GM19240 (cell line): ENCODE data around the gene E2F8.

Source experiments
- DNase-seq: peaks from one replicate; pipeline ENCODE4 v3.0.0; 2011; ENCODE audit warnings: low spot score; ENCODE audit not compliant: insufficient read length

Gene E2F8

DNA sequence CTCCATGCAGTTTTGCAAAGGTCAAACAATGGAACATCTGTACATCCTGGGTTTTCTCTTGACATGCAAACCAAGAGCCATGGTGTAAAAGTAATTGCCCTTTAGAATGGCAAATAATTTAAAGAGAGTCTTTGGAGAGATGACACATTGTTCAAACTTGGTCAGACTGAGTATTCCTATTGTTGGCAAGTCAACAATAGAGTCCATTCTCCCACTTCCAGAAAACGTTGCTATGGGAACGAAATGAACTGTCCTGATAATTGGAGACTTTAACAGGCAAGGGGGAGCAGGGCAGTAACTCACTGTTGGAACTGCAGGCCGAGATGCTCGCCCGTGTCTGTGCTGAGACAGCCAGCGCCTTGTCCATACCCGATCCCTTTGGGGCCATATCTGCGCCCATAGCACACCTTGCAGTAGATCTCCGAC is 52.9 kb downstream of the E2F8 start:
- no peak for DNase-seq

DNA sequence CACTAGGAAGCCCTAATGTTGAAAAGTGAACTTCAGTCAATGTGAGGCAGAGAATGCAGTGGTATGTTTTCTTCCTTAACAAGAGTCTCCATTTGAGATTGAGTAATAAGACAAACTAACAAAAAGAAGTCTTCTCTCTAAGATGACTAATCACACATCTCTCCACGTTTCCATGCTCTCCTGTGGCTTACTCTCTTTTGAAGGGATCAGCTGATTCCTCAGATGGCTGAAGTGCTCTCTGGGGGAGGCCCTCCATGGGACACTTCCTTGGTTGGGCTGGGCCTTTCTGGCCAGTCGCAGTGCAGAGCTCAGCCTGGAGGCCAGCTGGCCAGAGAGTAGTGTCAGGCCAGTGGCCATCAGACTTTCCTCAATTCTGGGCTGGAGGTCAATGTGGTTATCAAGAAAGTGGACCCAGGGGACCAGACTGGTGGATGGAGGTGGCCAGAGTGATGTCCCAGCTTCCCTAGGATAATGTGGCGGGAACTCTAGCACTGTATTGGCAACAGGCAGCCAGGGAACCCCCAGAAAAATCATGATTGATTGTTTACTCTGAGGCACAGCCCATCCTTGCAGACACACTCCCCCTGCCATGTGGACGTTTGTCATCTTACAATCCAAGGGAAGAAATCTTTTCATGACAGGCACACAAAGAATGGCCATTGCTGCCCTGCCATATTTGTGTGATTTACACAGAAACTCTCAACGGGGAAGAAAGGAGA is 53.5 kb downstream of the E2F8 start:
- no peak for DNase-seq

DNA sequence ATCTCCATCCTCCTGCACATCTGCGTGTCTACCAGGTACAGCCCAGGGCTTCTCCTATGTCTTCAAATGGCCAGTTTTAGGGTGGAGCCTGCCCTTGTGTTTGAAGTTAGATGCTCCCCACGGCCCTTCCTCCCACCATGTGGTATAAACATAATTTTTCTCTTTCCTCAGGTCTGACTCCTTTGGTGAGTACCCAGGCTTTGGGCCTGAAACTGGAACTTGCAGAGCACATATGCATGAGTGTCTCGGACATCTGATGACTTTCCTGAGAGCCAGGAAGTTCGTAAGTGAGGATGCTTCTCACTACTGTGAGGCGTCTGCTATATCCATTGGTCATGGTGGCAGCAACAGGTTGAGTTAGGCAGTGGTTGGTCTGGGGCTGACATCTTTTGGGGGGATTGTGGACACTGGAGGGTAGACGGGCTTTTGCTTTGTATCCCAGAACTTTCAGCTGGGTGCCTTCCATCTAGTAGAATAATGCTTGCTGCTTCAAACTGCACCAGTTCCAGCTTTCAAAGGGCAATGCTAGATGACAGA is 55.2 kb downstream of the E2F8 start:
- no peak for DNase-seq

DNA sequence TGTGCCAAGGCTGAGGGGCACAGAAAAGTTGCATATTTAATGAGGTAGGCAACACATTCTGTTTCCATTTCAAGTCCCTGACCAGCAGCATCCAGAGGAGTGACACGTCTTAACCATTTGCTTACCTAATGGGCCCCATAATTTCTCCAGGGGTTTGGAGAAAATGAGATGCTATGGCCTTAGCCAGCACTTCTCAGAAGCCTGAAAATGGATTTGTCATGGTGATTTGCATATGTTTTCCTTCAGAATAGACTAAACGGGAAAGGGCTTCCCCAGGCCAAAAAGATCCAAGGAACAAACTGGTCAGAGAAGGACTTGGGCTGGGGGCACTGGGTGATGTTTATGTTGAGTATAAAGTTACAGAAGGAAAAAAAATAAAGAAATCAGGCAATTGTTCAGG is 55.7 kb downstream of the E2F8 start:
- DNase-seq: no peak

DNA sequence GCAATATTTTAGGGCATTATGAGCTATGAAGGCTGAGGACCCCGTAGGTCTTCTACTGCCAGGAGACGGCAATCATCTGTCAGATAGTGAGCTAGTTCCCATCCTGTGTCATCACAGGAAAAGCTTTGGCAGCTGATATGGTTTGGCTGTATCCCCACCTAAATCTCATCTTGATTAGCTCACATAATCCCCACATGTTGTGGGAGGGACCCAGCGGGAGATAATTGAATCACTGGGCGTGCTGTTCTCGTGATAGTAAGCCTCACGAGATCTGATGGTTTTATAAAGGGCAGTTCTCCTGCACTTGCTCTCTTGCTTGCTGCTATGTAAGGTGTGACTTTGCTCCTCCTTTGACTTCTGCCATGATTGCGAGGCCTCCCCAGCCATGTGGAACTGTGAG is 57.1 kb downstream of the E2F8 start:
- no peak for DNase-seq

DNA sequence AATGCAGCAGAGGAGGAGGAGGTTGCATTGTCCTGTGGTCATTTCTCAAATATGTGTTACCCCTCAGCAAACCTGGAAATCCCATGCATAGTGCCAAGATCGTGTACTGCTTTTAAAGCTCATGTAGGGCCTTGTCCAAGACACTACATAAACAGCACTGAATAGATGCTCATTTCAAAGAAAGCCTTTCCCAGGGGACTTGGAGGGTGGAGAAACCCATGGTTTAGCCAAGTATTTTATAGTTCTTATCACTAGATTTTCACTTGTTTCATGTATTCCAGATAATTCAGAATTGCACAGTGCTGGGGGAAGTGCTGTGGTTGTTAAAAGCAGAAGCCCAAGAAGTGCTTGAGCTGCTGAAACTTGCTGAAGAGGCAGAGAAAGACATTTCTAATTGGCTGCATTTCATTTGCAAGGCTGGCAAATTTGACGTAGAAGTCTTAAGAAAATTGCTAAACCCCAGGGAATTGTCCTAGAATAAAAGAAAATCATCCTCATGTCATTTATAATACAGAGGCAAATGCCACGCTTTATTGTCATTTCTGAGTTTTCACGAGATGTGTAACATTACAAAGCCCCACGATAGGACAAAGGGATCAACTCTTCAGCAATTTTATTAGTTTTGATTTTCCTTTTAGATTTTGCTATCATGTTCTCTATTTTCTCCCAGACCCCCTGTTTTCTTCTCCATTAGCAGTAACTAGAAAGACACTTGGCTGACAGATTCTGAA is 59.0 kb downstream of the E2F8 start:
- DNase-seq: no peak

DNA sequence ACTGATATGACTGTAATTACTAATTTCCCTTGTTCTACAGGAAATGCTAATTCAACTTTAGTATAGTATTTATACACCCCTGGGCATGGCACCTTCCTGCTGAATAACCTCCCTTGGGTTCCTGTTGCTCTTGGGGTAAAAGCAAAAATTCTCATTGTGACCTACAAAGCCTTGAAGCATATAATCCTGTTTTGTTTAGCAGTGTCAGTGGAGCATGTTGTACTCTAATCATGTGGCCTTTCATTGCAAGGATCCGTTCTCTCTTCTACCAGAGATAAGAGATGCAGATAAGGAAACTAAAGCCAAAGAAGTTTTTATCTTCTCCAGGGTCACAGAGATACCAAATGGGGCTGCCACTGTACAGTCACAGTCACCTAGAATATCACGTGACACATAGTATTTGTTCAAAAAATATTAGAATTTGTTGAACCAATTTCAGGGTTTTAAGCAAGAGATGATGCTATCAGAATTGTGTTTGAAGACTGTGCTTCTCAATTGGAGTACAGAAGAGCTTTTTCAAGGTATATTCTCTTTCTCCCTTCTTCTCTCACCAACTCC is 64.0 kb downstream of the E2F8 start:
- no peak for DNase-seq
